ENCODE results near the gene IKZF1.
A peak's percentile ranks its signal among the peaks of the same experiment; 100 is the strongest.

Gene IKZF1

DNA sequence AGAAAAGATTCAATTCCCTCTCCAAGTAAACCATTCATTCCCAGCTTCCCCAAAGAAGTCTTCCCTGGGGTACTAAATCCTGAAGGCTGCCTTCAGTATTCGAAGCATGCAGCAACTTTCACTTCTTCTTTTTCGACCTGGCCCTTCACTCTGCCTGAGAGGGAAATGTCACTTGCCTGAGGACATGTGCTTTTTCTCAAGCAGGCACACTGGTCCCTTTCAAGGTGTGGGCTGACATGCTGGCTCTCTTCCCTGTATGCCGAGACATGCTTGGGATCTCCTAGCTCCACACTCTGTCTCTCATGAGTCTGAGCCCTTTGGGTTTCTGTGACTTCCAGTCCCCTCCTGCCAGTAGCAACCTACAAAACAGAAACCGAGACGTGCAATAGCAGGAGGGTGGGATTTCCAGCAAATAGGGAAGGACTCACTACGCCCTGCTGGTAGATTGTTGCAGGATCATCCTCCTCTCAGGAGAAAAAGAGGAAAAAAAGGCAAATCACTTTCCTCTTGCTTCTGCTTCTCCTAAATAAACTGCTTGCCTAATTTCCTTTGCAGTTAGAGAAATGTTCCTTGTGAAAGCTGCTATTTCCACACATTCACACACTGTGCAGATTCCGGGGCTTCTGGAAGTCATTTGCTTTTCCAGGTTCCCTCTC lies 112.1 kb downstream of the IKZF1 start:
- Histone ChIP-seq H3K79me2 (ENCODE audit: control insufficient read depth, insufficient read depth, low read length, poor library complexity) (no peaks in the 10 kb centered on the region), H2BK120ac (ENCODE audit: insufficient read depth, low read length, poor library complexity) (no peak overlapping the region), H3K4me1 (ENCODE audit: control insufficient read depth in 1 of 2, insufficient read depth in 2 of 2, low read length in 2 of 2) (peaks cover 4 to 9% of the 10 kb centered on the region in 2 experiments), H4K91ac (ENCODE audit: low read depth, low read length) (no peak overlapping the region), H3K36me3 (ENCODE audit: control insufficient read depth in 1 of 2, insufficient read depth in 2 of 2, low read length in 2 of 2) (no peaks in the 10 kb centered on the region), H3K9me3 (ENCODE audit: insufficient read depth, low read depth, low read length) (no peaks in the 10 kb centered on the region), H3K4me2 (ENCODE audit: low read length) (no peak overlapping the region), H3K18ac (ENCODE audit: low read length) (no peak overlapping the region), H3K4ac (ENCODE audit: low read depth, low read length) (no peak overlapping the region), H4K12ac (ENCODE audit: low read depth, low read length) (no peak overlapping the region), H3K27ac (ENCODE audit: low read depth, low read length) (no peak overlapping the region), H3K14ac (ENCODE audit: low read length) (no peak overlapping the region), H4K8ac (ENCODE audit: low read depth, low read length) (no peak overlapping the region), H2AK5ac (ENCODE audit: low read length) (no peak overlapping the region), H3K4me3 (ENCODE audit: low read depth, low read length) (no peak overlapping the region), H3K9ac (ENCODE audit: low read length) (no peak overlapping the region), H3K23ac (ENCODE audit: low read length) (no peak overlapping the region), H2AFZ (ENCODE audit: insufficient read depth, low read length, poor library complexity) (no peak overlapping the region), H2BK12ac (ENCODE audit: low read length) (no peak overlapping the region), H3K79me1 (ENCODE audit: low read length) (no peaks in the 10 kb centered on the region), H2BK5ac (ENCODE audit: low read depth, low read length, poor library complexity) (no peak overlapping the region), H3K27me3 (ENCODE audit: insufficient read depth, low read length) (no peaks in the 10 kb centered on the region)
- WGBS (ENCODE audit: extremely low coverage, insufficient coverage, insufficient read length), result no CpG with 5 or more reads among the region's 7 CpGs
- peak in 1 of 2 donors; percentile 23 for DNase-seq

DNA sequence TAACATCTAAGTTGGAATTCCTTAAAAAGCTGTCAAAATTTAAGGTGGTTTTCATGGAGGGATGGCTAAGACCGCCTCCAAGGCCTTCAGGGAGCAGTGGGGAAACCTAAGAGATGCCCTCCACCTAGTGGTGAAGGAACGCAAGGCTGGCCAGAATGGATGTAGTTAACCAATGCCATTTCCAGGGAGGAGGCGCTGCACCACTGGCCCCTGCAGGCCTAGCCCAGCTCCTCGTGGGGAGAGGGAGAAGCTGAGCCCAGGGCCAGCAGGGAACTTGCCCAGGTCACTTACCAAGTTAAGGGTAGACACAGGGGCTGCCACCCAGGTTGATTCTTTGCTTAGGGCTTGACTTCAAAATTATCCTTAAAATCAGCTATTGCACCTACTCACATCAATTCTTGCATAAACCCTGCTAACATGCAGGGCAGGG lies 113.6 kb downstream of the IKZF1 start:
- no peaks in the 10 kb centered on the region for H3K79me2 ChIP-seq (ENCODE audit: control insufficient read depth, insufficient read depth, low read length, poor library complexity)
- H4K8ac ChIP-seq (ENCODE audit: low read depth, low read length), result no peak overlapping the region
- no peak overlapping the region for H4K12ac ChIP-seq (ENCODE audit: low read depth, low read length)
- peaks cover 4 to 9% of the 10 kb centered on the region in 2 experiments for H3K4me1 ChIP-seq (ENCODE audit: control insufficient read depth in 1 of 2, insufficient read depth in 2 of 2, low read length in 2 of 2)
- H3K9me3 ChIP-seq (ENCODE audit: insufficient read depth, low read depth, low read length), result no peaks in the 10 kb centered on the region
- no peak overlapping the region for H2BK12ac ChIP-seq (ENCODE audit: low read length)
- H3K14ac ChIP-seq (ENCODE audit: low read length), result no peak overlapping the region
- DNase-seq, result peak; percentile 69 to 88
- H2AFZ ChIP-seq (ENCODE audit: insufficient read depth, low read length, poor library complexity), result no peak overlapping the region
- H3K27me3 ChIP-seq (ENCODE audit: insufficient read depth, low read length), result no peaks in the 10 kb centered on the region
- H3K4me3 ChIP-seq (ENCODE audit: low read depth, low read length), result no peak overlapping the region
- H3K4me2 ChIP-seq (ENCODE audit: low read length), result no peak overlapping the region
- H3K79me1 ChIP-seq (ENCODE audit: low read length), result no peaks in the 10 kb centered on the region
- no peak overlapping the region for H3K9ac ChIP-seq (ENCODE audit: low read length)
- no peak overlapping the region for H2BK5ac ChIP-seq (ENCODE audit: low read depth, low read length, poor library complexity)
- H3K36me3 ChIP-seq (ENCODE audit: control insufficient read depth in 1 of 2, insufficient read depth in 2 of 2, low read length in 2 of 2), result no peaks in the 10 kb centered on the region
- H3K4ac ChIP-seq (ENCODE audit: low read depth, low read length), result no peak overlapping the region
- no peak overlapping the region for H2BK120ac ChIP-seq (ENCODE audit: insufficient read depth, low read length, poor library complexity)
- H2AK5ac ChIP-seq (ENCODE audit: low read length), result no peak overlapping the region
- no peak overlapping the region for H3K18ac ChIP-seq (ENCODE audit: low read length)
- no peak overlapping the region for H3K27ac ChIP-seq (ENCODE audit: low read depth, low read length)
- no peak overlapping the region for H4K91ac ChIP-seq (ENCODE audit: low read depth, low read length)
- H3K23ac ChIP-seq (ENCODE audit: low read length), result no peak overlapping the region
- no CpG with 5 or more reads among the region's 4 CpGs for WGBS (ENCODE audit: extremely low coverage, insufficient coverage, insufficient read length)

DNA sequence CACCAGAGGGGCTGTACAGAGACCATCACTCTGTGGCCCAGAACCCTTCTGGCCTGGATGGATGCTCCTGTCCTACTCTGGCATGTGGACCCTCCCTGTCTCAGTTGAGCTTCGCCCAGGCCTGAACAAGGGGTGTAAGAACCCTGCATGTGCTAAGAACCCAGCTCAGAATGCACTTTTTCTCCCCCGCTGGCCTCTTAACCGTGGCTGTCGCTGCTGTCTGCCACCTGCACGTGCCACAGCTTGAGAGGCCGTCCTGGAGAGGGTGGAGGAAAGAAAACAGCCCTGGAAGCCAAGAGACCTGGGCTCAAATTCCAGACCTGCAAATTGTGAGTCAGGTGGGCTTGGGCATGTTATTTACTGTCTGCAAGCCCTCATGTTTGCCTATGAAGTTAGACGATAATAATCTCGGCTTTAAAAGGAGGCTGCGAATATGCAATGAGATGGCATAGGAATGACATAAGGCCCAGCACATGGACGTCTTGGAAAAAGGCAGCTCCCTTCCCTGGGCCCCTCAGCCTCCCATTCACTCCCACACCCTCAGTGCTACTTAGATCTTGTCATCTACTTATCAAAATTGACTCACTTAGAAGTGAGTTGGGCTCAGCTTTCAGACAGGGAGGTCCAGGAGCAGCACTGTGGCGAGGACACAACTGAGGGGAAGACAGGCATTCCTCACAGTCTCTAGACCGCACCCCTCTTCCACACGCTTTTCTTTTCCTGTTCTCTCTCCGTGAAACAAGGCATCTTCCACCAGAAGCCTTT lies 114.2 kb downstream of the IKZF1 start:
- Histone ChIP-seq H3K4me3 (ENCODE audit: low read depth, low read length) (no peak overlapping the region), H3K9ac (ENCODE audit: low read length) (no peak overlapping the region), H2BK5ac (ENCODE audit: low read depth, low read length, poor library complexity) (no peak overlapping the region), H2AFZ (ENCODE audit: insufficient read depth, low read length, poor library complexity) (no peak overlapping the region), H4K91ac (ENCODE audit: low read depth, low read length) (no peak overlapping the region), H2BK120ac (ENCODE audit: insufficient read depth, low read length, poor library complexity) (no peak overlapping the region), H3K27me3 (ENCODE audit: insufficient read depth, low read length) (no peaks in the 10 kb centered on the region), H4K12ac (ENCODE audit: low read depth, low read length) (no peak overlapping the region), H3K4ac (ENCODE audit: low read depth, low read length) (no peak overlapping the region), H2BK12ac (ENCODE audit: low read length) (no peak overlapping the region), H3K14ac (ENCODE audit: low read length) (no peak overlapping the region), H3K4me2 (ENCODE audit: low read length) (no peak overlapping the region), H3K4me1 (ENCODE audit: control insufficient read depth in 1 of 2, insufficient read depth in 2 of 2, low read length in 2 of 2) (peaks cover 4 to 9% of the 10 kb centered on the region in 2 experiments), H2AK5ac (ENCODE audit: low read length) (no peak overlapping the region), H4K8ac (ENCODE audit: low read depth, low read length) (no peak overlapping the region), H3K79me1 (ENCODE audit: low read length) (no peaks in the 10 kb centered on the region), H3K23ac (ENCODE audit: low read length) (no peak overlapping the region), H3K18ac (ENCODE audit: low read length) (no peak overlapping the region), H3K79me2 (ENCODE audit: control insufficient read depth, insufficient read depth, low read length, poor library complexity) (no peaks in the 10 kb centered on the region), H3K36me3 (ENCODE audit: control insufficient read depth in 1 of 2, insufficient read depth in 2 of 2, low read length in 2 of 2) (no peaks in the 10 kb centered on the region), H3K27ac (ENCODE audit: low read depth, low read length) (no peak overlapping the region), H3K9me3 (ENCODE audit: insufficient read depth, low read depth, low read length) (no peaks in the 10 kb centered on the region)
- no peak for DNase-seq
- WGBS (ENCODE audit: extremely low coverage, insufficient coverage, insufficient read length), result no CpG with 5 or more reads among the region's 14 CpGs

DNA sequence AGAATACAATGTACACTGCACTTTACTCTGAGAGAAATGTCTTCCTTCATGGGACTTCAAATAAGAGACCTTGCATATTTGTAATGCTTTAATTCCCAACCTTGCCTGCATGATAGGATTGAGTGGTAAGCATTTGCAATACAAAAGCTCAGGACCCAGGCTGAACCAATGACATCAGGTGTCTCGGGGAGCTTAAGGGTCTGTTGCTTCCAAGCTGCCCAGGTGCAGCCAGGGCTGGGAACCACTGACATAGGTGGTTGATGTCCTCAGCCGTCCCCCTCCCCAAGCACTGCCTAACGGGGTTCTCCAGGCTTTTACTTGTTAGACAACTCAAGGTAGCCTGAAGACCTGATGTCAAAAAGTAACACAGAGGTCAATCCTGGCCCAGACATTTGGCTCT lies 116.5 kb downstream of the IKZF1 start:
- Histone ChIP-seq H3K79me1 (ENCODE audit: low read length) (no peaks in the 10 kb centered on the region), H4K8ac (ENCODE audit: low read depth, low read length) (no peak overlapping the region), H3K4me1 (ENCODE audit: control insufficient read depth in 1 of 2, insufficient read depth in 2 of 2, low read length in 2 of 2) (peaks cover 4 to 9% of the 10 kb centered on the region in 2 experiments), H3K9ac (ENCODE audit: low read length) (no peak overlapping the region), H3K79me2 (ENCODE audit: control insufficient read depth, insufficient read depth, low read length, poor library complexity) (no peaks in the 10 kb centered on the region), H3K4ac (ENCODE audit: low read depth, low read length) (no peak overlapping the region), H2AFZ (ENCODE audit: insufficient read depth, low read length, poor library complexity) (no peak overlapping the region), H3K9me3 (ENCODE audit: insufficient read depth, low read depth, low read length) (no peaks in the 10 kb centered on the region), H2BK12ac (ENCODE audit: low read length) (no peak overlapping the region), H3K36me3 (ENCODE audit: control insufficient read depth in 1 of 2, insufficient read depth in 2 of 2, low read length in 2 of 2) (no peaks in the 10 kb centered on the region), H2BK120ac (ENCODE audit: insufficient read depth, low read length, poor library complexity) (no peak overlapping the region), H3K27ac (ENCODE audit: low read depth, low read length) (no peak overlapping the region), H4K12ac (ENCODE audit: low read depth, low read length) (no peak overlapping the region), H3K4me2 (ENCODE audit: low read length) (no peak overlapping the region), H3K4me3 (ENCODE audit: low read depth, low read length) (no peak overlapping the region), H3K27me3 (ENCODE audit: insufficient read depth, low read length) (no peaks in the 10 kb centered on the region), H3K14ac (ENCODE audit: low read length) (no peak overlapping the region), H2AK5ac (ENCODE audit: low read length) (no peak overlapping the region), H3K18ac (ENCODE audit: low read length) (no peak overlapping the region), H4K91ac (ENCODE audit: low read depth, low read length) (no peak overlapping the region), H2BK5ac (ENCODE audit: low read depth, low read length, poor library complexity) (no peak overlapping the region), H3K23ac (ENCODE audit: low read length) (no peak overlapping the region)
- DNase-seq, result no peak
- WGBS (ENCODE audit: extremely low coverage, insufficient coverage, insufficient read length), result no CpG with 5 or more reads among the region's 3 CpGs

All from trophoblast cell (in vitro differentiated cells and primary cell).